H7 (cell line): ENCODE results near the gene ADTRP. TPM values are rescaled to one million over a fixed set of nuclear protein-coding genes. Genes with fewer than 3 reads are reported as not detected.

Experiments used
- DNase-seq: peaks from one replicate; pipeline ENCODE4 v3.0.0; 2012
- H3K27me3 ChIP-seq: 2 replicates; pipeline ENCODE4 v1.6.0; 2011; ENCODE audit warnings: mild to moderate bottlenecking, low read length; ENCODE audit not compliant: control insufficient read depth, insufficient read depth
- H3K36me3 ChIP-seq: replicated peaks from 2 replicates; pipeline ENCODE4 v1.5.1; 2011; ENCODE audit warnings: low read length; ENCODE audit not compliant: control insufficient read depth, insufficient read depth
- H3K4me3 ChIP-seq: 2 replicates; pipeline ENCODE4 v1.5.1; 2011; ENCODE audit warnings: low read depth, mild to moderate bottlenecking, control low read depth, low read length, moderate library complexity; ENCODE audit not compliant: insufficient read depth
- total RNA-seq: library from RNA; depleted of rRNA; stranded (reverse); fragments of >200 nt; shearing (Covaris generic); gene quantifications from 2 replicates; pipeline ENCODE4 v1.2.3, GENCODE V29; 2014

ADTRP gene
- total RNA-seq, 1 experiment from 2014 or later = 0.21 TPM

DNA sequence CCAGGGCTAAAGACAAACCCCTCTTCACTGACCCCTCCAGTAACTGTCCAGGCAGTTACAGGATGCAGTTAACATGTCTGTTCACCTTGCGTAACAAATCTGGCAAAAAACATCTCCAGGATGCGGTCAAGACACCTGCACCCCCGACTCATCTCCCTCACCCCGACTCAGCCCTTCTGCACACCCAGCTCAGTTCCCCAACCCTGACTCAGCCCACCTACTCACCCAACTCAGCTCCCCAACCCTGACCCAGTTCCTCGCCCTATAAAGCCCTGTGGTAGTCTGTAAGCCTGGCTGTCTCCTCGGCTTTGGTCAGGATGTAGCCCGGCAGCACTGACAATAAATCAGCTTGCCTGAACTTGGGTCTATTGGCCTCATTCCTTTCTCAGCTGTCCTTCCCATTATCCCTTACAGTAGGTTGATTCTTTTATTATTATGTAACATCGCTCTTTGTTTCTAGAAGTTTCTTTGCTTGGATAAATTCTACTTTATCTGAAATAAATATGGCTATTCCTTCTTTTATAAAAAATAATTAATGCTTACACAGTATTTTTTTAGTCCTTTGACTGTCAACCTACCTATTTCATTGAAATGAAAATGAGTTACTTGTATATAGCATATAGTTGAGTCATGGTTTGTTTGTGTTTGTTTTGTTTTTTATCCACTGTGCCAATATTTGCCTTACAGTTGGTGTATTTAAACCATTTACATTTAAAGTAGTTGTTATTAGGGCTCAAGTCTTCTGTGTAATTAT lies 12.9 kb upstream of the ADTRP start:
- Histone ChIP-seq H3K36me3 (no peaks in the 10 kb centered on the region), H3K27me3 (no peaks in the 10 kb centered on the region), H3K4me3 (no peak overlapping the region)
- no peak for DNase-seq

DNA sequence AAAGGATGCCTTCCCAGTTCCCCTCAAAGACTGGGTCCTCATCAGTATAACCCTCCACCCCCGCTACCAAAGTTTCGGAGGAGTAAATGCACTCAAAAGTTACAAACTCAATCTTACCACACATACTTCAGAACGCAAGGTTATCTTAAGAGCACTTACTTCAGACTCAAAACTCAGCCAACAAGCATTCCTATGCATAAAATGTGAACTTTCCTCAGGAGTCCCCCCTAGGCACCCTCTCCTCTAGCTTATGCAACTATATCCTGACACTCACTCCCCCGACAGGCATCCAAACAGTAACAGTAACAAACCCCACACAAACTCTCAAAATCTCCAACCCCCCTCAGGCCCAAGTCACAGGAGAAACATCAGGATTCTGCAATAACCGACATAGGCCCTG lies 11.1 kb upstream of the ADTRP start:
- DNase-seq = no peak
- no peaks in the 10 kb centered on the region for H3K27me3 ChIP-seq
- no peaks in the 10 kb centered on the region for H3K36me3 ChIP-seq
- H3K4me3 ChIP-seq = no peak overlapping the region

DNA sequence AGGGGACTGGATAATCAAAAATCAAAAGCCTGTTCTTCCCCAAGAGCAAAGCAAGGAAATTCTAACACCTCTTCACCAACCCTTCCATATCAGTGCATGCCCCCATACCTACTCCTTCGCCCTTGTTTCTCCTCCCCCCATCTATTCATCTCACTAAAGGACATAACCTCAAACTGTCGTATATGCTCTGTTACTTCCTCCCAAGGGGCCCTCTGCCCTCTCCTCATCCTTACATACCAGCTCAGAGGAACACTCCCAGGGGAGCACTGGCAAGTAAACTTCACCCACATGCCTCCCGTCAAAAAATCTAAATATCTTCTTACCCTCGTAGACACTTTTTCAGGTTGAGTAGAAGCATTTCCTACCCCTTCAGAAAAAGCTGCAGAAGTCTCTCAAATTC lies 9.4 kb upstream of the ADTRP start:
- no peak for DNase-seq
- Histone ChIP-seq H3K36me3 (no peaks in the 10 kb centered on the region), H3K4me3 (no peak overlapping the region), H3K27me3 (no peaks in the 10 kb centered on the region)

DNA sequence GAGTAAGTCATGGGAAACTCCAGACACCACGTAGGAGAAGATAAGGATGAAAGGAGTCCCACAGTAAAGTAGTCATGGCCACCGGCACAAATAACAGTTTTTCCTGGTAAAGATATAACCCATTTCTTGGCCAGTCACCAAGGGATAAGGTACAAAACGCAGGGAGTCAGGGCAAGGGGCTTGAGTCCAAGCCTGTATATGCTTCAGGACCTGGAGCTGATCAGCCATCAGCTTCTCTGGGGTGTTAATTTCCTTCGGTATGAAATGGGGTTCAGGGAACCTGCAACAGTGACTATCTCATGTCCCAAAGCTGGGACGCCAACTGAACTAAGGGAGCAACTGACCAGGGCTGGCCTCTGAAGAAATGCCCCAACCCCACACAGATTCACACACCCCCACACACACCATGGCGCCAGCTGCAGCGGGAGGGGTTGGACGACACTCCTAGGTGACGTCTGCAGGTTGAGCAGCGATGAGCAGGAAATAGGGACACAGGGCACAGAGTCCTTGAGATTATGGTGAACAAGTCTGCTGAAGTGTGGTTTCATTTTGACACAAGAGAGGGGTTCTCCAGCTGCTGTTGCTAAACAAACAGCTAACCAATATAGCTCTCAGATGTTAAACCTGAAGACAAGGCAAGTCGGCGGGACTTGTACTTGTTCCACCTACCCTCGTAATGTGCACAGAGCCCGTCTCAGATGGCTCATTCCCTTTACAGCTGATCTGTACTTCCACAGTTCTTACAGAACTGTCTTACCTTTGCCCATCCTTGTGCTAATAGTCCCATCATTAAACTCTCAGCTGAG lies 7.4 kb upstream of the ADTRP start:
- no peaks in the 10 kb centered on the region for H3K36me3 ChIP-seq
- no peaks in the 10 kb centered on the region for H3K27me3 ChIP-seq
- no peak overlapping the region for H3K4me3 ChIP-seq
- no peak for DNase-seq

DNA sequence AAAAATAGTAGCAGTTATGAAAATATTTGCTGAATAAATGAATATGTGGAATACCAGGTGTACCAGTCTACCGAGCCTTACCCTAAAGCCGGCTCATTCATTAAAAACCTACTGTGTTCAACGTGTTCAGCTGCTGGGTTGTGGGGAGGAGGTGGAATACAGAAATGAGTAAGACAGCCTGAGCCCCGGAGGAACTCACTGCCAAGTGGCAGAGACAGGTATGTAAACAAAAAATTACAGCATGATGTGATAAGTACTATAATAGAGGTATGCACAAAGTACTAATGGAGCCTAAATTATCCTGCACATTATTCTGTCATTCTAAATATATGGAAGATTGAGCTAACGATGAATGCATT lies 6.8 kb upstream of the ADTRP start:
- Histone ChIP-seq H3K27me3 (no peaks in the 10 kb centered on the region), H3K36me3 (no peaks in the 10 kb centered on the region), H3K4me3 (no peak overlapping the region)
- no peak for DNase-seq

DNA sequence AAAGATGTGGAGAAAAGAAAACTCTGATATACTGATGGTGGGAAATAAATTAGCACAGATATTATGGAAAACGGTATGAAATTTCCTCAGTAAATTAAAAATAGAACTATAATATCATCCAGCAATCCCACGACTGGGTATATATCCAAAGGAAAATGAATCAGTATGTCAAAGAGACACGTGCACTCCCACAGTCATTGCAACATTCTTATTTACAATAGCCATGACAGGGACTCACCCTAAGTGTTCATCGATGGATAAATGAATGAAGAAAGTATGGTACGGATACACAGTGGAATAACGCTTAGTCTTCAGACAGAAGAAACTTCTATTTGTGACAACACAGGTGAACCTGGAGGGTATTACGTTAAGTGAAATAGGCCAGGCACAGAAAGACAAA lies 5.7 kb upstream of the ADTRP start:
- H3K4me3 ChIP-seq = no peak overlapping the region
- H3K36me3 ChIP-seq = no peaks in the 10 kb centered on the region
- H3K27me3 ChIP-seq = no peaks in the 10 kb centered on the region
- DNase-seq = no peak

DNA sequence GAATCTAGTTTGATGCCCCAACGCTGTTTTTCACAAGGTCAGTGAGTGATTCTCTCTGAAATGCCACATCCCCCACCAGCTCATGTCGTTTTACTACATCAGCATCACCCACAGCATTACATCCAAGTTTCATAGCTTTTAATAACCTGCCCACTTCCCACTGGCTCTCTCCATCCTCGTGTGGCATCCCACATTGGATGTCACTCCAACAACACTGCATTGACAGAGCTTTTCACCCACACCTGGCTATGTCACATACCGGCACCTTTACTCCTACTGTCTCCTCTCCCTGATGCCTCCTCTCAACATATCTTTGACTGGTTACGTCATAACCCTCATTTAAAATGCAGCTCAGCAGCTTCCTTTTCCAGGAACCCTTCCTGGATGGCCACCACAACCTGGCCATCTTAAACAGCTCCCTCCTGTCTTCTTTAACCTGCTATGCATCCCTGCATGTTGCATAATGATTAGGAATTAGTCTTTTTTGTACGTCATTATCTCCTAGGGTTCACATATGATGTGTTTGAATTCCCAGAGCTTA lies 5.0 kb upstream of the ADTRP start:
- no peaks in the 10 kb centered on the region for H3K36me3 ChIP-seq
- no peak for DNase-seq
- no peak overlapping the region for H3K4me3 ChIP-seq
- H3K27me3 ChIP-seq = no peaks in the 10 kb centered on the region

DNA sequence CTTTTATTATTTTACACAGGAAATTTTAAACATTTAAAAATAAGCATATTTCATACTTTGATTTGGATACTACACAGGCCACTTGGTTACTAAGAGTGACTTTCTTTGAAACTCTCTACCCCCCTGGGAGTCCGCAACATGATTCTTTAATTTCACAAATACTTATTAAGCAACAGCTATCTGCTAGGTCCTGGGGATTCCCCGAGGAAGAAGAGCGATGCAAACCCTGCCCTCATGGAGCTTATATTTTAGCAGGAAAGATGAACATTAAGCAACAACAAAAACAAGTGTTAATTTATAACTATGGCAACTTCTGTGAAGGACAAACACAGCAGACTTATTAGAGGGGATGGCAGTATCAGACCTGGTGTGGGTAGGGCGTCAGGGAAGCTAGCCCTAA lies 3.9 kb upstream of the ADTRP start:
- no peak for DNase-seq
- H3K4me3 ChIP-seq = no peak overlapping the region
- no peaks in the 10 kb centered on the region for H3K27me3 ChIP-seq
- no peaks in the 10 kb centered on the region for H3K36me3 ChIP-seq

DNA sequence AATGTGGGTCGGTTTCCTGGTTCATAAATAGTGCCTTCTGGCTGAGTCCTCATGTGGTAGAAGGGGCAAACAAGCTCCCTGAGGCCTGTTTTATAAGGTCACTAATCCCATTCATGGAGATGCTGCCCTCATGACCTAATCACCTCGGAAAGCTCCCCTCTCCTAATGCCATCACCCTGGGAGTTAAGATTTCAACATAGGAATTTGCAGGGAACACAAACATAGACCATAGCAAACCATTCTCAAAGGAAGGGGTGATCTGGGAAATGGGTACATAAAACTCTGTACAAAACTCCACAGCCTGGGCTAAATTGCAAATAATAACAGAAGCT lies 1.5 kb upstream of the ADTRP start:
- H3K27me3 ChIP-seq = no peaks in the 10 kb centered on the region
- H3K36me3 ChIP-seq = no peaks in the 10 kb centered on the region
- H3K4me3 ChIP-seq = no peak overlapping the region
- no peak for DNase-seq

DNA sequence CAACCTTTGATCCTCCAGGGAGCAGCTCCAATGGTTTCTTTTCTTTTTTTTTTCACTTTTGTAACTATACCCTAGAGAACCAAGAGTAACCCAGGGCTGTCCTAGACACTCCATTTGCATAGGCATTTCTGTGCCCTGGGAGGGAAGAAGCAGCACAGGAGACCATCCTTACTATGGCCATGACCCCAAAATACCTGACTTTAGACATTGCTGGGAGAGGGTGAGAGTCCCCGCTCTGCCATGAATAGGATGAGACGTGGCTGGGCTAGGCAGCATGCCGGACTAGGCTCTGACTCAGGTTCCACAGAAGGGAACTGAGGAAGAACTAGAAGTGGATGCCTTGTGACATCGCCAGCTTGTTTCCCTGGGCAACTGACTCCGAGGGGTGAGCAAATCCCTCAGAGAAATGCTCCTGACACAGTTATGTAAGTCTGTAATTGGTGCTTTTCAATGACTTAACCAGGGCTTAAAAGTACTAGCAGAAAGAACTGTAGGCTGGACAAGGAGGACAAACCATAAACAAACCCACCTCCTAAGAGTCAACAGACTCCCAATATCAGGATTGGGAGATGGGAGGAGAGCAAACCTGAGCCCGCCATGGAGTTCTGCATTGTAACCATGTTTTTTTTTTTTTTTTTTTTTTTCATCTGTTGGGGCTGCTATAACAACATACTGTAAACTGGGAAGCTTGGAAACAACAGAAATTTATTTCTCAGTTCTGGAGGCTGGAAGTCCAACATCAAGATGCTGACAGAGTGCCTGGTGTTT lies 910 bp upstream of the ADTRP start:
- Histone ChIP-seq H3K27me3 (no peaks in the 10 kb centered on the region), H3K36me3 (no peaks in the 10 kb centered on the region), H3K4me3 (no peak overlapping the region)
- no peak for DNase-seq

DNA sequence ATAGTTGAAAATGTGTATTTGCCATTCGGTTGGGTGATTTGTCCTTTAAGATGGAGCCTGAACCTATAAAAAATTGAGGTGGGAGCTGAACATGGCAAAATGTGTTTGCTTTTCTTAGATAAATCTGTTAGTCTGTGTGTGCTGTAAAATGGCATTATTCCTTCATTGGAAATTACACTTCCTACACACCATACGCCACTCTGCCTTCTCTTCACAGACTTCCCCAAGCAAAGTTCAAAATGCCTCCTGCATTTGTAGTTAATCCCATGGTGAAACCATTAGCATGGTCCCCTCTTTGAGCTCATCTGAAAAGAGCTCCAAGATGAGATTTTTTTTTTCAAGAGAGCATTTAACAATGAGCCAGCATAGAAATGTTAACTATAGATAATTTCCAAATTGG lies 567 bp downstream of the ADTRP start:
- H3K4me3 ChIP-seq = no peak overlapping the region
- H3K27me3 ChIP-seq = no peaks in the 10 kb centered on the region
- no peak for DNase-seq
- H3K36me3 ChIP-seq = no peaks in the 10 kb centered on the region

DNA sequence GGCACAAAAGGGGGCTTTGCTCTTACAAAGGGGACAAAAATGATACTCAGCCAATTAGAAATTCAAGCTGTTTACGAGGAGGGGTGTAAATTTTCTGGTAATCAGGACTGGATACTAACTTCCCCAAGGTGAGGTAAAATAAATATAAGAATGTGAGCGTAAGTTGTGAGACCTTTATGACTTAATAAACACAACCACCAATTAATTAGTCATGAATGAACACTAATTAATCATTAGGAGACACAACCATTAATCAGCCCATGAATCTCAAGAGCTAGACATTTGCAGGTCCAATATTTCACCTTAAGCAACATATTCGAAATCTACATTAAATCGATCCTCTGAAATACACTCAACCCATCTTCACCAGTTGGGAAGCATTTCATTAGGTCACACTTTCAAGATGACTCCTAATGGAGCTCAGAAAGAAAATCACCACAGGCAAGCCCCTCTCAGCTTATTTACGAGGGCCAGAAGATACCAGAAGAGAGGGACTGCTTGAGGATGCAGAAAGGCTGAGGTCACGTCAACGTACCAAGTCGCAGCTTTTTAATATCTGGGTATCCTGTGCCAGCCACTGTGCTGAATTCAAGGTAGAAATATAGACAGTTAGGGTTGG lies 2.7 kb downstream of the ADTRP start:
- Histone ChIP-seq H3K36me3 (no peaks in the 10 kb centered on the region), H3K27me3 (no peaks in the 10 kb centered on the region), H3K4me3 (no peak overlapping the region)
- DNase-seq = no peak

DNA sequence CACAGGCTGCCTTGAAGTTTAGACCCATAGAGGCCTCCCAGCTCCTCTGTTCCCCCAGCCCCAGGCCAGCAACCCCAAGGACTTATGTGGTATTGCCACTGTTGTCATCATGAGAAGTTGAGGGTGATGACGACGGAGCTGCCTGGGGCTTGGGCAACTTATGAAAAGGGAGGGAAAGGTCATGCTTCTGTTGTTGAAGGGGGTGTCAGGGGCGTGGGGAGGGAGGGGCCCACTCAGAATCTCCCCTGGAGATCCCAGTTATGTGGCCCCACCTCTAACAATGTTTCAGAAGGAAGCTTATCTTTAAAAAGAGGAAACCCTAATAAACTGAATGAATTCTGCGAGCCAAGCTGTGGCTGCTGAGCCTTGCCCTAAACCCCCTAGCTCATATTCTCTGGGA lies 4.2 kb downstream of the ADTRP start:
- no peaks in the 10 kb centered on the region for H3K27me3 ChIP-seq
- H3K4me3 ChIP-seq = no peak overlapping the region
- DNase-seq = no peak
- H3K36me3 ChIP-seq = no peaks in the 10 kb centered on the region

DNA sequence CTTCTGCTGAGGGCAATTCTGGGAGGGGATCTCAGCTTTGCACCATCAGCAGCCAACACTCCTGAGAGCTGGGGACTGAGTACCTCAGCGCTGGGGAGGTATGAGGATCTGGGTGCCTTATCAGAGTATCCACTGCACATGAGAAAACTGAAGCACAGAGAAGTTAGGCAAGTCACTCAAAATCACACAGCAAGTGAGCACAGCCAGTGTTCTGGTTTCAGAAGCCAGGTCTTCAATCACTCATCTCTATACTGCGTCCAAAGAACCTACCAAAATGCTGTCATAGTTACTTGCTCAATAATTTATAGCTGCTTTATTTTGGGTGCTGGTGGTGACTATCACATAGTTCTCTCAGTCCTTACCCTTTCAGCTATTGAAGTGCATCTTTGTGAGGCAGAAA lies 5.0 kb downstream of the ADTRP start:
- no peaks in the 10 kb centered on the region for H3K36me3 ChIP-seq
- H3K27me3 ChIP-seq = no peaks in the 10 kb centered on the region
- no peak for DNase-seq
- no peak overlapping the region for H3K4me3 ChIP-seq
